ENCODE measurements around the gene GDF7.

GDF7 gene

DNA sequence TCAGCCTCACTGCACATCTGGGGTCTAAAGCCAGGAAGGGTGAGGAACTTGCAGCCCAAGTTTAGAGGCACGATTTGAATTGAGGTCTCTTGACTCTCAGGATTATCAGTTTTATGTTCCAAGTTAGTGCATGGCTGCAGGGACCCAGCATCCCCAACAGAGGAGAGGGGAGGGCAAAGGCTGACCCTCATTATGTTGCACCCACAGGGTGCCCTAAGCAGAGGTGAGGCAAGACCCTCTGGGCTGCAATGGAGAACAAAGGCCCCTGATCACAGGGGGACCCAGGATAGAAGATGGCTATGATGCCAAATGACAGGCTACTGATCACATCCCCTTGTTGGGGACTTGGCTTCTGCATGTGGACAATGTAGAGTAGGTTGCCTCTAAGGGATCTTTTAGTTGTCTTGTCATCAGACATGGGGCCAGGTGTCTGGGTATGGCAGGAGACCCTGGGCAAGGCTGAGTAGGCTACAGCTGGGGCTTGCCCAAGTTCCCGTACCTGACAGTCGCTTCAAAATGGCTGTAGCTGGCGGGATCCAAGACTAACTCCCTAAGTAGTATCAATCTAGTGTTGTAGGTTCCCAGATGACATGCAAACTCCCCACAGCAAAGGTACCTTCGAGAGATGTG lies 4.5 kb upstream of the GDF7 start:
- POLR2A ChIA-PET: interaction anchor here (1.3 kb wide), 1 partner anchor 369 kb away, joined by 3 read pairs; no protein-coding TSS in a partner anchor
- no peak for TF ChIP-seq NFRKB (IDR thresholded peaks at IDR 0.05)
- TF ChIP-seq LEF1 (IDR thresholded peaks at IDR 0.05; ENCODE audit: borderline replicate concordance): no peak
- TF ChIP-seq, protein P1, sequence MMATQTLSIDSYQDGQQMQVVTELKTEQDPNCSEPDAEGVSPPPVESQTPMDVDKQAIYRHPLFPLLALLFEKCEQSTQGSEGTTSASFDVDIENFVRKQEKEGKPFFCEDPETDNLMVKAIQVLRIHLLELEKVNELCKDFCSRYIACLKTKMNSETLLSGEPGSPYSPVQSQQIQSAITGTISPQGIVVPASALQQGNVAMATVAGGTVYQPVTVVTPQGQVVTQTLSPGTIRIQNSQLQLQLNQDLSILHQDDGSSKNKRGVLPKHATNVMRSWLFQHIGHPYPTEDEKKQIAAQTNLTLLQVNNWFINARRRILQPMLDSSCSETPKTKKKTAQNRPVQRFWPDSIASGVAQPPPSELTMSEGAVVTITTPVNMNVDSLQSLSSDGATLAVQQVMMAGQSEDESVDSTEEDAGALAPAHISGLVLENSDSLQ (IDR thresholded peaks at IDR 0.05): no peak
- TF ChIP-seq CTBP1 (IDR thresholded peaks at IDR 0.05; ENCODE audit: borderline replicate concordance): no peak
- no peak for TF ChIP-seq SP1 (IDR thresholded peaks at IDR 0.05)
- no peak for TF ChIP-seq HDGF (IDR thresholded peaks at IDR 0.05; ENCODE audit: borderline replicate concordance)
- no peak for TF ChIP-seq FOXK2 (IDR thresholded peaks at IDR 0.05)
- CTCF ChIA-PET: interaction anchor here (0.5 to 3.5 kb wide), 11 partner anchors 11 to 371 kb away, joined by 3 to 32 read pairs (median 4); no protein-coding TSS in a partner anchor
- DNase-seq (ENCODE audit: extremely low spot score): no peak

DNA sequence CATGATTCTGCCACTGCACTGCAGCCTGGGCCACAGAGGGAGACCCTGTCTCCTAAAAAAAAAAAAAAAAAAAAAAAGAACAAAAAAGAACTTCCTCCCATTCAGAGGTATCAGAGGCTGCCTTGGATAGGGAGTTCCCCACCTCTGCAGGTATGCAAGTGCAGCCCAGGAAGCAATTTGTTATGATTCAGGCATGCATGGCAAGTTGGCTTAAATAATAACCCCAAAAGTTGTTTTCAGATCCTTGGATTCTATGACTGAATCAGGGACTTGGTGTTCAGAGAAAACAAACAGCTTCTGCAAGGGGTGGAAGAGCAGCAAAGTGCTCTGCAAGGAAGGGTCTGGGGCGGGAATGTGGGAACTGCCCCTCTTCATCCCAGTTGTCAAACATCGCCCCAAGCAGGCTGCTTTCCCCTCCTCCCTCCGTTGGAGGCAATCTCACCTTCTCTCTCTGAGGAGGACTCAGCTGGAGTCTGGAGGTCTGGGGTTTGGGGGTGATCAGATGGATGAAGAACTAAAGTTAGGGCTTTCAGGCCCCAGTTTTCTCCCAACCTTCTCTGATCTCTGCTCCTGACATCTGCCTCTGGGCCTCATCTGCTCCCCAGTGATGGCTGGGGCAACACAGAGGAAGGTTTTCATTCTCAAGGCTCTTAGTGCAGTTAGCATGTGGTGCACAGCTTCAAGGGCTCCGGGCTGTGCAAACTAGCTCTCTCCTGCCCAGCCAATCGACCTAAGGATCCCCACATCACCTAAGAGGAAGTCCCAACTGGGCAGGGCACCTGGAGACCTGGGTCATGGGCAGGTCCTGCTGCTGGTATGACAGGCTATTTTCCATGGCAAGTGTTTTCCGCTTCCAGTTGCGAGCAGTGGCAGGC lies 3.5 kb upstream of the GDF7 start:
- POLR2A ChIA-PET: interaction anchor here (1.0 kb wide), 1 partner anchor 160 kb away, joined by 4 read pairs; the partner anchor contains the start of gene LDAH
- CTCF ChIA-PET: interaction anchor here (2.2 to 3.5 kb wide), 2 partner anchors 14 to 300 kb away, joined by 7 to 32 read pairs; no protein-coding TSS in a partner anchor
- no peak for DNase-seq (ENCODE audit: extremely low spot score)
- TF ChIP-seq SUZ12 (IDR thresholded peaks at IDR 0.05): no peak
- TF ChIP-seq FOXA1 (IDR thresholded peaks at IDR 0.05): no peak
- TF ChIP-seq SP1 (IDR thresholded peaks at IDR 0.05): no peak

DNA sequence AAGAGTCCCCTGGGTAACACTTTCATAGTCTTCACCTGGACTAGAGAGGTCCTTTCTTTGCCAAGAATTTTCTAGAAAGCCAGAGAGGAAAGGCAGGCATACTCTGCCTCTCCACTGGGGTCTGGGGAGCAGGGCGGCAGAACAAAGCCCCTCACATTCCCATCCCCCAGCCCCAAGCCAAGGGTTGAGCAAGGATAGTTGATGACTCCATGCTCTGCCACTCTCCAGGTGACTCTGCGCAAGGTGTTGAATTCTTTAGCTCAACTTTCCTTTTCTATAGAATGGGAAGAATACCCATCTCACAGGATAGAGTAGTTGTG lies 2.9 kb upstream of the GDF7 start:
- ChIA-PET CTCF (interaction anchor here (2.2 to 3.5 kb wide), 2 partner anchors 14 to 299 kb away, joined by 7 to 32 read pairs; no protein-coding TSS in a partner anchor), POLR2A (interaction anchor here (1.0 kb wide), 1 partner anchor 159 kb away, joined by 4 read pairs; the partner anchor contains the start of gene LDAH)
- no peak for TF ChIP-seq L3MBTL2 (conservative IDR thresholded peaks at IDR 0.05)
- no peak for DNase-seq (ENCODE audit: extremely low spot score)

DNA sequence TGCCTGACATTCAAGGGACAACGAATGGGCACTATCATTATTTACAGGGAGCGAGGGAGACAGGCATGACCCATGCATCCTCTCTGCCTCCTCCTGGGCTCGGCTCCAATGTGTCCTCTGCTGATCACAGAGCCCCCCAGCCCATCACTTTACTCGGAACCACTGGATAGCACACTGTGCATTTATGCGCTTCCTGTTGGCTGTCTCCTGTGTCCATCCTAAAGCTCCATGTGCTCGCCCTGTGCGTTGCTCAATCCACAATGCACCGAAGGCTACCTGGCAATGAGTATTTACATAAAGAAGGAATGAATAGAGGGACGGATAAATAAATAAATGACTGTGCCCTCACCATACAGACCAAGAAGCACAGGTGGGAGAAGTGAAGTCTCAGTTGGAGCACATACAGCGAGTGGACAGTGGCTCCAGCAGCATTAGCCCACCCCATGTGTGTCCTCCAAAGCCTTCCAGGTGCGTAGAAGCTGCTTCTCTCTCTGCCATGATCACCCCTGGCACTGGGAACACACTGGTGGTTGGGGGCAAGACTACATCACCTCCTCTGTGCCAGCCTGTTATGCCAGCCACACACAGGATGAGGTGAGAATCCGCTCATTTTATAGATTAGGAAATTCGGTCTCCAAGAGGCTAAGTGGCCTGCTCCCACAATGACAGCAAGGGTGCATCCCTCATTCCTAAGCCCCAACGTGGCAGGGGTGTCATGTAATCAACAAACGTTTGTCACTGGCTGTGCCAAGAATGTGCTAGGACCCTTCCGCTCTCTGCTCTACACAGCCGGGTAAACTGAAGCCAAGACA lies 2.3 kb upstream of the GDF7 start:
- DNase-seq (ENCODE audit: extremely low spot score): no peak
- TF ChIP-seq CTBP1 (IDR thresholded peaks at IDR 0.05; ENCODE audit: borderline replicate concordance): no peak
- no peak for TF ChIP-seq ELF4 (IDR thresholded peaks at IDR 0.05)
- TF ChIP-seq FOXM1 (IDR thresholded peaks at IDR 0.05; ENCODE audit: borderline replicate concordance): no peak
- TF ChIP-seq FOXA1 (IDR thresholded peaks at IDR 0.05): no peak
- no peak for TF ChIP-seq ZNF384 (IDR thresholded peaks at IDR 0.05)
- no peak for TF ChIP-seq L3MBTL2 (conservative IDR thresholded peaks at IDR 0.05)
- no peak for TF ChIP-seq HDGF (IDR thresholded peaks at IDR 0.05; ENCODE audit: borderline replicate concordance)
- no peak for TF ChIP-seq ARNT (IDR thresholded peaks at IDR 0.05)
- no peak for TF ChIP-seq SUZ12 (IDR thresholded peaks at IDR 0.05)
- no peak for TF ChIP-seq FOXK2 (IDR thresholded peaks at IDR 0.05)
- no peak for TF ChIP-seq LEF1 (IDR thresholded peaks at IDR 0.05; ENCODE audit: borderline replicate concordance)
- TF ChIP-seq NFRKB (IDR thresholded peaks at IDR 0.05): no peak
- no peak for TF ChIP-seq SP1 (IDR thresholded peaks at IDR 0.05)
- TF ChIP-seq BHLHE40 (IDR thresholded peaks at IDR 0.05; ENCODE audit: borderline replicate concordance): no peak
- TF ChIP-seq, protein P1 (IDR thresholded peaks at IDR 0.05): no peak
- TF ChIP-seq TARDBP (IDR thresholded peaks at IDR 0.05): no peak
- POLR2A ChIA-PET: no interaction called here
- CTCF ChIA-PET: interaction anchor here (2.2 kb wide), 1 partner anchor 13 kb away, joined by 7 read pairs; no protein-coding TSS in a partner anchor

DNA sequence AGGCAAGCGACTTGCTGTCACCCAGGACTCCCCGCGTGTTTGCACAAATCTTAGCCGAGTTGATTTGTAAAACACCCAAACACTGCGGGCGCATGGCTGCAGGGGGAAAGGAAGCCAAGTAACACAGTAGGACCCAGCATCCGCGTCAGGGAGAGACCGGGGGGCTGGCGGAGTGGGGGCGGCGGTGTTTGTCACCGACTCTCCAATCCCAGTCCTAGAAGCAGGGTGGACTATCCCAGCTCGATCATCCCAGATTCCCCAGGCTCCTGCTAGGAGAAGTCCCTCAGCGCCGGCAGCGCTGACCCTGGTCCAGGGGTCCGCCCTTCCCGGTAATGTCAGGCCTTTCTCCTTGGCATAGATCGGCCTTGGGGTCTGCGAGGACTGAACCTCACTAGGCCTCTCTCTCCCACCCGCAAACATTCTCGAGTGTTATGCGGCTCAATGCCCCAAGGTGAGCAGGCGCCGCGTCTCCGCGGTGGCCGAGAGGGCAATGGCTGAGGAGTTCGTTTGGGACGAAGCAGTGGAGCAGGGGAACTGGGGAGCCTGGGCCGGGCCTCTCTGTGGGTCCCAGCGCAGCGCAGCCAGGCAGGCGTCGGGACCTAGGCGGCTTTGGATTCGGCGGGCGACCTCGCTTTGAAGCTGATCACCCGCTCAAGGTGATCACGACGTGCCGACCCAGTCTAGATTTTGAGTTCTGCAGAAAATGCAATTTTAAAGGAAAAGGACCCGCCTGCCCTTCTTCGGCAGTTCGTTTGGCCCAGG lies 1.5 kb upstream of the GDF7 start:
- CTCF ChIA-PET: interaction anchor here (2.2 to 2.4 kb wide), 2 partner anchors 11 to 12 kb away, joined by 7 to 14 read pairs; no protein-coding TSS in a partner anchor
- POLR2A ChIA-PET: interaction anchor here (1.1 kb wide), 1 partner anchor 157 kb away, joined by 3 read pairs; the partner anchor contains the start of gene LDAH
- DNase-seq (ENCODE audit: extremely low spot score): no peak
- TF ChIP-seq FOXA1 (IDR thresholded peaks at IDR 0.05) (no peak), LEF1 (IDR thresholded peaks at IDR 0.05; ENCODE audit: borderline replicate concordance) (no peak), NFRKB (IDR thresholded peaks at IDR 0.05) (no peak), HDGF (IDR thresholded peaks at IDR 0.05; ENCODE audit: borderline replicate concordance) (no peak), ZNF384 (IDR thresholded peaks at IDR 0.05) (no peak), BHLHE40 (IDR thresholded peaks at IDR 0.05; ENCODE audit: borderline replicate concordance) (no peak), FOXK2 (IDR thresholded peaks at IDR 0.05) (no peak), CTBP1 (IDR thresholded peaks at IDR 0.05; ENCODE audit: borderline replicate concordance) (no peak), SP1 (IDR thresholded peaks at IDR 0.05) (no peak), ARNT (IDR thresholded peaks at IDR 0.05) (no peak), TARDBP (IDR thresholded peaks at IDR 0.05) (no peak), ELF4 (IDR thresholded peaks at IDR 0.05) (no peak), FOXM1 (IDR thresholded peaks at IDR 0.05; ENCODE audit: borderline replicate concordance) (no peak), SUZ12 (IDR thresholded peaks at IDR 0.05) (no peak), L3MBTL2 (conservative IDR thresholded peaks at IDR 0.05) (no peak)
- TF ChIP-seq, protein P1 (IDR thresholded peaks at IDR 0.05): no peak
